ENCODE data around the gene TOM1L2.
A peak's percentile ranks its signal among the peaks of the same experiment; 100 is the strongest.
"Not testable (repeated sequence)": the region's sequence is repeated elsewhere in the genome, so short reads cannot be mapped to it uniquely, and the experiment has no call there.

TOM1L2 gene

GRCh38 chr17:17959520-17960361 lies 12.5 kb downstream of the TOM1L2 start:
- H3K27ac ChIP-seq = peak overlapping the region in 4 of 11 experiments; percentile 30 to 74 (median 66); a peak in 8 of 22 replicates
- H3K9me3 ChIP-seq (replicated peaks in 1 of 11) = peaks cover 0 to 17% (median 14%) of the 10 kb centered on the region in 11 experiments; a peak in 19 of 22 replicates
- H3K4me1 ChIP-seq = peaks cover 9 to 56% (median 24%) of the 10 kb centered on the region in 10 experiments; a peak in 19 of 20 replicates
- H3K4me3 ChIP-seq = no peak overlapping the region
- no peaks in the 10 kb centered on the region for H3K27me3 ChIP-seq
- peaks cover 0 to 18% (median 0%) of the 10 kb centered on the region in 11 experiments; a peak in 3 of 22 replicates for H4K20me1 ChIP-seq
- no peak for TF ChIP-seq Cebpa-rat (IDR thresholded peaks at IDR 0.05)
- peak overlapping the region in 4 of 11 experiments; percentile 71 to 78 (median 76); a peak in 8 of 22 replicates for H3K4me2 ChIP-seq
- peak overlapping the region in 3 of 11 experiments; percentile 13 to 15 (median 14); a peak in 3 of 22 replicates for H3K9ac ChIP-seq
- peaks cover 0 to 34% (median 9%) of the 10 kb centered on the region in 11 experiments; a peak in 12 of 22 replicates for H3K36me3 ChIP-seq

GRCh38 chr17:17958982-17959381 lies 13.2 kb downstream of the TOM1L2 start:
- no peaks in the 10 kb centered on the region for H3K27me3 ChIP-seq
- H3K4me2 ChIP-seq = peak overlapping the region in 5 of 11 experiments; percentile 69 to 78 (median 76); a peak in 9 of 22 replicates
- H3K9ac ChIP-seq = 0 out of 22 replicates have a peak overlapping the region, but pooled peaks of 3 of the 11 experiments have one; percentile 13 to 43 (median 14)
- H3K4me3 ChIP-seq = no peak overlapping the region
- H3K9me3 ChIP-seq (replicated peaks in 1 of 11) = peaks cover 0 to 17% (median 14%) of the 10 kb centered on the region in 11 experiments; a peak in 19 of 22 replicates
- peaks cover 3 to 49% (median 19%) of the 10 kb centered on the region in 10 experiments; a peak in 19 of 20 replicates for H3K4me1 ChIP-seq
- peaks cover 0 to 36% (median 9%) of the 10 kb centered on the region in 11 experiments; a peak in 12 of 22 replicates for H3K36me3 ChIP-seq
- no peak for TF ChIP-seq Cebpa-rat (IDR thresholded peaks at IDR 0.05)
- peaks cover 0 to 10% (median 0%) of the 10 kb centered on the region in 11 experiments; a peak in 4 of 22 replicates for H4K20me1 ChIP-seq
- H3K27ac ChIP-seq = peak overlapping the region in 5 of 11 experiments; percentile 20 to 74 (median 64); a peak in 9 of 22 replicates

- peak overlapping the region in 6 of 11 experiments; percentile 35 to 78 (median 74); a peak in 10 of 22 replicates for H3K4me2 ChIP-seq
- peaks cover 0 to 43% (median 16%) of the 10 kb centered on the region in 10 experiments; a peak in 13 of 20 replicates for H3K4me1 ChIP-seq
- H3K9ac ChIP-seq = peak overlapping the region in 2 of 11 experiments; percentile 38 to 43; a peak in 2 of 22 replicates
These were observed 14.7 kb downstream of the TOM1L2 start for GRCh38 chr17:17957584-17957916.

GRCh38 chr17:17955790-17956341 lies 16.3 kb downstream of the TOM1L2 start:
- not testable (repeated sequence) for H3K27ac ChIP-seq, H3K4me2 ChIP-seq

More at GRCh38 chr17:17957584-17957916, 14.7 kb downstream of the TOM1L2 start:
- Histone ChIP-seq H3K27ac (peak overlapping the region in 5 of 11 experiments; percentile 20 to 74 (median 64); a peak in 8 of 22 replicates), H3K27me3 (no peaks in the 10 kb centered on the region), H3K9me3 (replicated peaks in 1 of 11) (peaks cover 0 to 17% (median 14%) of the 10 kb centered on the region in 11 experiments; a peak in 19 of 22 replicates), H4K20me1 (peaks cover 0 to 4% (median 0%) of the 10 kb centered on the region in 11 experiments; a peak in 3 of 22 replicates), H3K36me3 (peaks cover 0 to 38% (median 9%) of the 10 kb centered on the region in 11 experiments; a peak in 12 of 22 replicates), H3K4me3 (no peak overlapping the region)
- no peak for TF ChIP-seq Cebpa-rat (IDR thresholded peaks at IDR 0.05)

GRCh38 chr17:17954079-17954478 lies 18.1 kb downstream of the TOM1L2 start:
- Histone ChIP-seq H3K4me2 (no peak overlapping the region), H3K4me3 (no peak overlapping the region), H3K9ac (no peak overlapping the region), H4K20me1 (peaks cover 0 to 8% (median 0%) of the 10 kb centered on the region in 11 experiments; a peak in 3 of 22 replicates), H3K36me3 (peaks cover 0 to 33% (median 9%) of the 10 kb centered on the region in 11 experiments; a peak in 12 of 22 replicates), H3K4me1 (peaks cover 0 to 32% (median 13%) of the 10 kb centered on the region in 10 experiments; a peak in 13 of 20 replicates), H3K27ac (no peak overlapping the region), H3K27me3 (no peaks in the 10 kb centered on the region), H3K9me3 (replicated peaks in 1 of 11) (peaks cover 0 to 17% (median 14%) of the 10 kb centered on the region in 11 experiments; a peak in 19 of 22 replicates)
- no peak for TF ChIP-seq Cebpa-rat (IDR thresholded peaks at IDR 0.05)

More at GRCh38 chr17:17955790-17956341, 16.3 kb downstream of the TOM1L2 start:
- H4K20me1 ChIP-seq, H3K4me3 ChIP-seq, H3K27me3 ChIP-seq, H3K9ac ChIP-seq: not testable (repeated sequence)
- H3K9me3 ChIP-seq (replicated peaks in 1 of 11) = peaks cover 0 to 17% (median 14%) of the 10 kb centered on the region in 11 experiments; a peak in 19 of 22 replicates
- peaks cover 0 to 33% (median 9%) of the 10 kb centered on the region in 11 experiments; a peak in 12 of 22 replicates for H3K36me3 ChIP-seq
- H3K4me1 ChIP-seq = peaks cover 0 to 46% (median 16%) of the 10 kb centered on the region in 10 experiments; a peak in 13 of 20 replicates

- no peak overlapping the region for H3K9ac ChIP-seq
- H3K36me3 ChIP-seq = peaks cover 0 to 33% (median 9%) of the 10 kb centered on the region in 11 experiments; a peak in 12 of 22 replicates
- H3K4me3 ChIP-seq = no peak overlapping the region
- H3K4me2 ChIP-seq = no peak overlapping the region
- H3K27me3 ChIP-seq = no peaks in the 10 kb centered on the region
- H3K27ac ChIP-seq = no peak overlapping the region
- peaks cover 0 to 27% (median under 1%) of the 10 kb centered on the region in 10 experiments; a peak in 11 of 20 replicates for H3K4me1 ChIP-seq
- peaks cover 0 to 17% (median 14%) of the 10 kb centered on the region in 11 experiments; a peak in 19 of 22 replicates for H3K9me3 ChIP-seq (replicated peaks in 1 of 11)
- no peak for TF ChIP-seq Cebpa-rat (IDR thresholded peaks at IDR 0.05)
- H4K20me1 ChIP-seq = peaks cover 0 to 9% (median 0%) of the 10 kb centered on the region in 11 experiments; a peak in 6 of 22 replicates
These were observed 19.5 kb downstream of the TOM1L2 start for GRCh38 chr17:17952691-17953090.

- no peaks in the 10 kb centered on the region for H3K27me3 ChIP-seq
These were observed 20.7 kb downstream of the TOM1L2 start for GRCh38 chr17:17951524-17951923.

GRCh38 chr17:17950806-17951205 lies 21.4 kb downstream of the TOM1L2 start:
- peaks cover 0 to 5% (median 2%) of the 10 kb centered on the region in 11 experiments; a peak in 9 of 22 replicates for H3K9me3 ChIP-seq (replicated peaks in 1 of 11)
- H3K27me3 ChIP-seq = no peaks in the 10 kb centered on the region
- H3K36me3 ChIP-seq = peaks cover 0 to 24% (median 6%) of the 10 kb centered on the region in 11 experiments; a peak in 7 of 22 replicates
- TF ChIP-seq Cebpa-rat (IDR thresholded peaks at IDR 0.05) = no peak
- H3K4me3 ChIP-seq = no peak overlapping the region
- no peak overlapping the region for H3K27ac ChIP-seq
- H3K4me2 ChIP-seq = no peak overlapping the region
- no peak overlapping the region for H3K9ac ChIP-seq
- peaks cover 0 to 25% (median 0%) of the 10 kb centered on the region in 10 experiments; a peak in 5 of 20 replicates for H3K4me1 ChIP-seq
- peaks cover 0 to 14% (median 0%) of the 10 kb centered on the region in 11 experiments; a peak in 6 of 22 replicates for H4K20me1 ChIP-seq

More at GRCh38 chr17:17951524-17951923, 20.7 kb downstream of the TOM1L2 start:
- H3K4me1 ChIP-seq = peaks cover 0 to 20% (median 0%) of the 10 kb centered on the region in 10 experiments; a peak in 5 of 20 replicates
- H4K20me1 ChIP-seq = peaks cover 0 to 9% (median 0%) of the 10 kb centered on the region in 11 experiments; a peak in 6 of 22 replicates
- H3K9ac ChIP-seq = no peak overlapping the region
- H3K4me2 ChIP-seq = no peak overlapping the region; a peak in 1 of 22 replicates
- H3K9me3 ChIP-seq (replicated peaks in 1 of 11) = peaks cover 0 to 12% (median 9%) of the 10 kb centered on the region in 11 experiments; a peak in 19 of 22 replicates
- H3K4me3 ChIP-seq = no peak overlapping the region
- TF ChIP-seq Cebpa-rat (IDR thresholded peaks at IDR 0.05) = no peak
- H3K27ac ChIP-seq = no peak overlapping the region
- peaks cover 0 to 31% (median 7%) of the 10 kb centered on the region in 11 experiments; a peak in 11 of 22 replicates for H3K36me3 ChIP-seq

All from BLaER1 treated with 17β-estradiol and CSF1 and Interleukin-3, amounts not matched to agents 10 nM and 100 nM (cell line).